K562 (cell line): ENCODE measurements around the gene ADORA3. TPM values are rescaled to one million over a fixed set of nuclear protein-coding genes. Genes with fewer than 3 reads are reported as not detected.
A peak's percentile ranks its signal among the peaks of the same experiment; 100 is the strongest.

Source experiments
- BRF1 ChIP-seq: IDR thresholded peaks from 3 replicates; pipeline ENCODE4 v1.6.1; 2011; ENCODE audit warnings: borderline replicate concordance, mild to moderate bottlenecking; ENCODE audit not compliant: insufficient read length; ENCODE audit errors: extremely low read depth
- FOXA3 ChIP-seq, 2 experiments: fragments of 450-650 bp in 1 of 2; sonication (generic) in 1 of 2; formaldehyde crosslinking; IDR thresholded peaks in 1 of 2; conservative IDR thresholded peaks in 1 of 2; 2 replicates each; pipeline versions ENCODE4 v1.4.0 to v1.8.0; 2020 to 2022; ENCODE audit warnings: mild to moderate bottlenecking in 2 of 2, missing genetic modification reagents in 1 of 2
- HDAC2 ChIP-seq: fragments of 450-650 bp; IDR thresholded peaks from 2 replicates; pipeline ENCODE4 v1.6.1; 2016; ENCODE audit warnings: mild to moderate bottlenecking
- MEF2D ChIP-seq: conservative IDR thresholded peaks from 2 replicates; pipeline ENCODE4 v1.6.1; 2016; ENCODE audit warnings: low read depth, missing genetic modification characterization, missing compliant biosample characterization
- MEIS2 ChIP-seq: fragments of 450-650 bp; IDR thresholded peaks from 2 replicates; pipeline ENCODE4 v1.6.1; 2014; ENCODE audit warnings: mild to moderate bottlenecking; ENCODE audit not compliant: partially characterized antibody
- MGA ChIP-seq: fragments of 450-650 bp; IDR thresholded peaks from 2 replicates; pipeline ENCODE4 v1.6.1; 2016; ENCODE audit warnings: mild to moderate bottlenecking, moderate library complexity
- MLX ChIP-seq, 2 experiments: fragments of 450-650 bp in 1 of 2; sonication (generic) in 1 of 2; formaldehyde crosslinking; conservative IDR thresholded peaks; 2 replicates each; pipeline versions ENCODE4 v1.4.0 to v1.8.1; 2020 to 2022; ENCODE audit warnings: mild to moderate bottlenecking in 1 of 2, missing genetic modification reagents in 1 of 2
- NFE2L1 ChIP-seq: fragments of 450-650 bp; IDR thresholded peaks from 2 replicates; pipeline ENCODE4 v1.6.1; 2016; ENCODE audit warnings: missing genetic modification characterization, low read depth, mild to moderate bottlenecking, missing compliant biosample characterization, moderate library complexity, borderline replicate concordance
- SNRNP70 ChIP-seq: fragments of 200-400 bp; formaldehyde crosslinking; optimal IDR thresholded peaks from 2 replicates; pipeline ENCODE3; 2017; ENCODE audit warnings: low read depth, low read length
- TEAD4 ChIP-seq, 2 experiments: sonication (generic) in 1 of 2; formaldehyde crosslinking in 1 of 2; IDR thresholded peaks; 2 replicates each; pipeline versions ENCODE4 v1.6.1 to v1.8.0; 2012 to 2022; ENCODE audit warnings: borderline replicate concordance in 1 of 2, inconsistent platforms in 1 of 2, low read length in 1 of 2, mild to moderate bottlenecking in 1 of 2, missing genetic modification reagents in 1 of 2
- U2AF1 ChIP-seq: fragments of 200-400 bp; formaldehyde crosslinking; optimal IDR thresholded peaks from 2 replicates; pipeline ENCODE3; 2017; ENCODE audit warnings: mild to moderate bottlenecking, low read depth, low read length, moderate library complexity
- polyA plus RNA-seq, 8 experiments: library from polyadenylated mRNA; depleted of rRNA in 4 of 8; stranded (reverse) in 5 of 8; unstranded in 3 of 8; fragments of >200 nt; fragmentation: Nextera tagmentation in 2 of 8; fragmentation: Illumina TruSeq in 1 of 8; extraction: Ambion mirVana in 2 of 8; extraction: Trizol in 1 of 8; gene quantifications; 2 replicates each; pipeline versions ENCODE4 v1.2.1 to v1.2.3, GENCODE V29; 2011 to 2014; ENCODE audit warnings: inconsistent platforms in 1 of 8, missing spikeins in 1 of 8
- total RNA-seq, 7 experiments: library from RNA; depleted of rRNA in 6 of 7; stranded (reverse); fragments of >200 nt in 6 of 7; fragmentation: Illumina TruSeq in 2 of 7; extraction: Trizol in 2 of 7; gene quantifications; 2 replicates each; pipeline versions ENCODE4 v1.2.1 to v1.2.3, GENCODE V29; 2011 to 2021; ENCODE audit warnings: low replicate concordance in 1 of 7

The ADORA3 gene
- total and polyA plus RNA-seq, 9 of the 15 experiments (the other 6 are each of a cell fraction or from before 2014, with no cell fraction given), result 0.09 to 0.35 (median 0.16) TPM; not detected in 3

DNA sequence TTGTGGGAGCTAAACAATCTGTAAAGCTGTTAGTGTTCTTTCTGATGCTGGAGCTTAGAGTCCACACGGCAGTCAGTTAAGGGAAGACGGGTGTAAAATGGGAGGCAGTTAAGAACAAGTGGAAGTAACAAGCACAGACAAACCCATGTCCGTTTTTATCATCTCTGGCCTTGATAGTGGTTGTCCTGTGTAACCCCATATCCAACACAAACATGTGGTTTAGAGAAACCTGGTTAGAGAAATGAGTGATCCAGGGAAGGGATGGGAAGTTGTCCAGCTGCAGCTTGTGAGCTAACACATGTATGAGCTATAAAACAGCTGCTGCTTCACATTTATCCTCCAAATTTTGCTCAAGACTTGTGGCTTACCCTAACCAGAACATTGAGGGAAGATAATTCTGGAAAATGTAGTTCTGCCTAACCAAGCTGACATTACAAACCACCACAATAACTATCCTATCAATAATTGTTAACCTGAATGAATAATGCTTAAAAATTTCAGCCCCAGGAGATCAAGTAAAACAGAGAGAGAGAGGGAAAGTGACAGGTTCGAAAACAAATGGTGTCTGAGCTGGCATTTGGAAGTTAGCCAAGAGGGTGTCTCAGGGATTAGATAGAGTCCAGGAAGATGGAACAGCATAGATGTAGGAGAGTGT is 40.3 kb downstream of the ADORA3 start (continued):
- TF ChIP-seq MGA (no peak), TEAD4 (IDR thresholded peaks at IDR 0.05; ENCODE audit: low read length) (peak; percentile 27; the same call in 1 of the 2 replicates), TEAD4 (CRISPR knock-in tag; IDR thresholded peaks at IDR 0.05; ENCODE audit: borderline replicate concordance) (no peak), SNRNP70 (no peak), U2AF1 (no peak), FOXA3 (CRISPR knock-in tag; conservative IDR thresholded peaks at IDR 0.05 in 1 of 2, IDR thresholded peaks at IDR 0.05 in 1 of 2) (no peak; a peak in 1 of 4 replicates), MEIS2 (peak; percentile 95), MLX (CRISPR knock-in tag; conservative IDR thresholded peaks at IDR 0.05) (no peak), HDAC2 (no peak), BRF1 (no peak), MEF2D (tag) (no peak), NFE2L1 (tag) (no peak)
